Transverse colon (tissue), 3 donors: ENCODE measurements around the gene HMX1.

ENCODE experiments used
- CTCF ChIP-seq, 5 experiments: fragments of 200-600 bp in 3 of 5; fragments of 450-650 bp in 2 of 5; sonication (generic) in 3 of 5; IDR thresholded peaks; 1 replicate in 2 of 5; 2 replicates in 3 of 5; pipeline ENCODE4 v1.5.1; 2016 to 2017; ENCODE audit warnings: antibody characterized with exemption in 5 of 5, inconsistent platforms in 3 of 5, mild to moderate bottlenecking in 2 of 5, moderate library complexity in 1 of 5
- POLR2A ChIP-seq: fragments of 450-650 bp; IDR thresholded peaks from one replicate; pipeline ENCODE4 v1.6.1; 2016; ENCODE audit warnings: antibody characterized with exemption, mild to moderate bottlenecking, moderate library complexity

- TF ChIP-seq CTCF (IDR thresholded peaks at IDR 0.05) (no peak), POLR2A (no peak)
Observed at GRCh38 chr4:8835521-8836365, 35.9 kb downstream of the HMX1 start.
